ENCODE measurements around the gene ZFAND2B.

DNA sequence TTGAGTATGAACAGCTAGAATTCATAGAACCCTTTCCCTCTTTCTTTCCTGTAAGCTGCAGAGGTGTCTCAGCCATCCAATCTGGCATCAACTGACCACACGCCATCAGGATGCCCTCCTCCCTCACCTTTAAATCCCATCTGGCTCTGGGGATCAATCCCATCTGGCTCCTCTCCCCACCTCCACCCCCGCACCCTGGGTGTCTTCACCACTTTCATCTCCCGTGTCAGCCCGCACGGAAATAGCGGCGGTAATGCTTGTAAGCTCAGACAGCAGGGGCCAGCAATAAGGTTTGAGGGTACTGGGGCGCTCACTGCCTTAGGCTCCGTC lies 46.0 kb downstream of the ZFAND2B start:
- TF ChIP-seq, protein P1, sequence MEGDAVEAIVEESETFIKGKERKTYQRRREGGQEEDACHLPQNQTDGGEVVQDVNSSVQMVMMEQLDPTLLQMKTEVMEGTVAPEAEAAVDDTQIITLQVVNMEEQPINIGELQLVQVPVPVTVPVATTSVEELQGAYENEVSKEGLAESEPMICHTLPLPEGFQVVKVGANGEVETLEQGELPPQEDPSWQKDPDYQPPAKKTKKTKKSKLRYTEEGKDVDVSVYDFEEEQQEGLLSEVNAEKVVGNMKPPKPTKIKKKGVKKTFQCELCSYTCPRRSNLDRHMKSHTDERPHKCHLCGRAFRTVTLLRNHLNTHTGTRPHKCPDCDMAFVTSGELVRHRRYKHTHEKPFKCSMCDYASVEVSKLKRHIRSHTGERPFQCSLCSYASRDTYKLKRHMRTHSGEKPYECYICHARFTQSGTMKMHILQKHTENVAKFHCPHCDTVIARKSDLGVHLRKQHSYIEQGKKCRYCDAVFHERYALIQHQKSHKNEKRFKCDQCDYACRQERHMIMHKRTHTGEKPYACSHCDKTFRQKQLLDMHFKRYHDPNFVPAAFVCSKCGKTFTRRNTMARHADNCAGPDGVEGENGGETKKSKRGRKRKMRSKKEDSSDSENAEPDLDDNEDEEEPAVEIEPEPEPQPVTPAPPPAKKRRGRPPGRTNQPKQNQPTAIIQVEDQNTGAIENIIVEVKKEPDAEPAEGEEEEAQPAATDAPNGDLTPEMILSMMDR (IDR thresholded peaks at IDR 0.05; ENCODE audit: poor library complexity, severe bottlenecking) = no peak
- no peak for TF ChIP-seq POLR2AphosphoS5 (IDR thresholded peaks at IDR 0.05)
